Keratinocyte (primary cell): ENCODE data around the gene TAS2R46. TPM values are rescaled to one million over a fixed set of nuclear protein-coding genes. Genes with fewer than 3 reads are reported as not detected.

Experiments used
- DNase-seq: peaks from one replicate; pipeline ENCODE4 v3.0.0-alpha.2; 2011; ENCODE audit warnings: low read depth, missing footprints, low spot score
- FAIRE-seq: peaks from 2 replicates; lab custom pipeline; 2011; peaks lifted over from hg19 to GRCh38; lab: Jason Lieb, UNC
- H2AFZ ChIP-seq: 2 replicates; pipeline ENCODE4 v1.6.0; 2012; ENCODE audit warnings: low read length, control low read depth, inconsistent platforms; ENCODE audit not compliant: control insufficient read depth
- H3K27ac ChIP-seq: 2 replicates; pipeline ENCODE4 v1.5.1; 2011; ENCODE audit warnings: low read length; ENCODE audit not compliant: control insufficient read depth, insufficient read depth
- H3K27me3 ChIP-seq: 3 replicates; pipeline ENCODE4 v1.6.0; 2011; ENCODE audit warnings: low read length; ENCODE audit not compliant: control insufficient read depth, insufficient read depth; ENCODE audit errors: extremely low read depth
- H3K36me3 ChIP-seq, 2 experiments: 2 replicates in 1 of 2; 3 replicates in 1 of 2; pipeline ENCODE4 v1.5.1; 2011; ENCODE audit warnings: low read length in 2 of 2, mild to moderate bottlenecking in 1 of 2; ENCODE audit not compliant: control insufficient read depth in 2 of 2, insufficient read depth in 2 of 2; ENCODE audit errors: extremely low read depth in 1 of 2
- H3K4me1 ChIP-seq: 3 replicates; pipeline ENCODE4 v1.5.1; 2011; ENCODE audit warnings: low read length; ENCODE audit not compliant: control insufficient read depth, insufficient read depth; ENCODE audit errors: extremely low read depth
- H3K4me2 ChIP-seq: 3 replicates; pipeline ENCODE4 v1.6.0; 2011; ENCODE audit warnings: low read depth, low read length; ENCODE audit not compliant: control insufficient read depth, insufficient read depth; ENCODE audit errors: extremely low read depth
- H3K4me3 ChIP-seq, 3 experiments: fragments of 200-600 bp in 1 of 3; sonication (generic) in 1 of 3; 2 replicates in 2 of 3; 3 replicates in 1 of 3; pipeline ENCODE4 v1.5.1; 2011 to 2016; ENCODE audit warnings: low read length in 3 of 3, mild to moderate bottlenecking in 3 of 3, control low read depth in 2 of 3, inconsistent platforms in 1 of 3, low read depth in 1 of 3, mixed read lengths in 1 of 3, mixed run types in 1 of 3, moderate library complexity in 1 of 3; ENCODE audit not compliant: control insufficient read depth in 2 of 3, insufficient read depth in 2 of 3; ENCODE audit errors: extremely low read depth in 1 of 3
- H3K79me2 ChIP-seq: 2 replicates; pipeline ENCODE4 v1.6.0; 2012; ENCODE audit warnings: low read length; ENCODE audit not compliant: control insufficient read depth, insufficient read depth
- H3K9ac ChIP-seq: 3 replicates; pipeline ENCODE4 v1.6.0; 2011; ENCODE audit warnings: low read length; ENCODE audit not compliant: control insufficient read depth, insufficient read depth; ENCODE audit errors: extremely low read depth
- H3K9me1 ChIP-seq: 3 replicates; pipeline ENCODE4 v1.6.0; 2011; ENCODE audit warnings: low read length; ENCODE audit not compliant: control insufficient read depth, insufficient read depth; ENCODE audit errors: extremely low read depth
- H3K9me3 ChIP-seq: 2 replicates; pipeline ENCODE4 v1.5.1; 2012; ENCODE audit warnings: low read depth, low read length; ENCODE audit not compliant: control insufficient read depth
- H4K20me1 ChIP-seq: 3 replicates; pipeline ENCODE4 v1.6.0; 2011; ENCODE audit warnings: low read length; ENCODE audit not compliant: control insufficient read depth, insufficient read depth; ENCODE audit errors: extremely low read depth
- CTCF ChIP-seq, 3 experiments: IDR thresholded peaks in 1 of 3; conservative IDR thresholded peaks in 1 of 3; optimal IDR thresholded peaks in 1 of 3; 2 replicates in 2 of 3; 3 replicates in 1 of 3; pipeline versions ENCODE3 to v1.5.1; 2011; ENCODE audit warnings: low read length in 3 of 3, mild to moderate bottlenecking in 3 of 3, moderate library complexity in 2 of 3, control low read depth in 1 of 3, inconsistent platforms in 1 of 3; ENCODE audit not compliant: insufficient read depth in 2 of 3; ENCODE audit errors: extremely low read depth in 1 of 3
- EZH2 ChIP-seq: IDR thresholded peaks from one replicate; pipeline ENCODE4 v1.6.1; 2012; ENCODE audit warnings: inconsistent platforms, mild to moderate bottlenecking, low read length, moderate library complexity
- dilution Hi-C: fragments of 300-500 bp; cut with MboI; formaldehyde crosslinking; loops from one replicate; pipeline ENCODE4 v1.7.0; 2020; ENCODE audit warnings: low sequenced_read_pairs; ENCODE audit not compliant: extremely low pct_ligation_motif_present
- polyA plus RNA-seq, 5 experiments: library from polyadenylated mRNA; depleted of rRNA in 3 of 5; stranded (reverse) in 3 of 5; stranded (forward) in 1 of 5; unstranded in 1 of 5; fragments of >200 nt; gene quantifications; 1 replicate in 1 of 5; 2 replicates in 3 of 5; 3 replicates in 1 of 5; pipeline versions ENCODE4 v1.2.1 to v1.2.3, GENCODE V29; 2011 to 2012; ENCODE audit warnings: missing spikeins in 2 of 5, low read depth in 1 of 5, low replicate concordance in 1 of 5

The TAS2R46 gene
- polyA plus RNA-seq, 1 donor (not counting 4 experiments of a cell fraction or from before 2014, with no cell fraction given), result 0.10 TPM

DNA sequence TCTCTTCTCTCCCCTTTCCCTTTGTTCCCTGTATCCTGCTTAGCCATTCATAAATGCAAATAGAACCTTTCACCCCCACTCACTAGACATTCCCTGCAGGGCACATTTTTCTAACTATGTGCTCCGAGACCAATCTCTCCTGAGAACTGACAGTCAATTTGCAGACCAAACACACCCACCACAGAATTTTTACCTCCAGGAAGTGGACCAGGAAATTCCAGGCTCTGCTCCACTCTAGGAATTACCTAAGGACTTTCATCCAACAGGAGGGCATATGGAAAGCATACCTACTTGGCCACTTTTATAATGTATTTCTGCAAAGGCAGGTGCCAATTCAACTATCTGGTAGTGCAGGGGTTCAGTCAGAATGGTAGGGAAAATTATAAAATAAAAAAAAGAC lies 8.9 kb upstream of the TAS2R46 start:
- Histone ChIP-seq H3K9me1 (no peaks in the 10 kb centered on the region), H3K79me2 (no peaks in the 10 kb centered on the region), H3K9ac (no peak overlapping the region), H3K27ac (no peak overlapping the region), H3K4me2 (no peak overlapping the region), H4K20me1 (no peaks in the 10 kb centered on the region), H2AFZ (no peak overlapping the region), H3K36me3 (no peaks in the 10 kb centered on the region), H3K9me3 (no peaks in the 10 kb centered on the region), H3K27me3 (no peaks in the 10 kb centered on the region), H3K4me3 (no peak overlapping the region), H3K4me1 (no peaks in the 10 kb centered on the region)
- dilution Hi-C loops, result no loop called here
- no peak for DNase-seq
- FAIRE-seq, result no peak
- TF ChIP-seq EZH2 (no peak), CTCF (optimal IDR thresholded peaks at IDR 0.05 in 1 of 3, IDR thresholded peaks at IDR 0.05 in 1 of 3, conservative IDR thresholded peaks at IDR 0.05 in 1 of 3; ENCODE audit: extremely low read depth in 1 of 3, insufficient read depth in 2 of 3, low read length in 3 of 3) (no peak)

- no peak overlapping the region for H3K4me3 ChIP-seq
- H3K36me3 ChIP-seq, result no peaks in the 10 kb centered on the region
- H3K9ac ChIP-seq, result no peak overlapping the region
- no peak overlapping the region for H2AFZ ChIP-seq
- TF ChIP-seq EZH2, result no peak
- no peaks in the 10 kb centered on the region for H3K9me1 ChIP-seq
- dilution Hi-C loops, result no loop called here
- no peaks in the 10 kb centered on the region for H3K79me2 ChIP-seq
- DNase-seq (no peak), FAIRE-seq (no peak)
- H3K4me2 ChIP-seq, result no peak overlapping the region
- no peaks in the 10 kb centered on the region for H3K4me1 ChIP-seq
- H3K27me3 ChIP-seq, result no peaks in the 10 kb centered on the region
- H4K20me1 ChIP-seq, result no peaks in the 10 kb centered on the region
- no peaks in the 10 kb centered on the region for H3K9me3 ChIP-seq
- H3K27ac ChIP-seq, result no peak overlapping the region
Measured at GRCh38 chr12:11069854-11070365, 7.8 kb upstream of the TAS2R46 start.

DNA sequence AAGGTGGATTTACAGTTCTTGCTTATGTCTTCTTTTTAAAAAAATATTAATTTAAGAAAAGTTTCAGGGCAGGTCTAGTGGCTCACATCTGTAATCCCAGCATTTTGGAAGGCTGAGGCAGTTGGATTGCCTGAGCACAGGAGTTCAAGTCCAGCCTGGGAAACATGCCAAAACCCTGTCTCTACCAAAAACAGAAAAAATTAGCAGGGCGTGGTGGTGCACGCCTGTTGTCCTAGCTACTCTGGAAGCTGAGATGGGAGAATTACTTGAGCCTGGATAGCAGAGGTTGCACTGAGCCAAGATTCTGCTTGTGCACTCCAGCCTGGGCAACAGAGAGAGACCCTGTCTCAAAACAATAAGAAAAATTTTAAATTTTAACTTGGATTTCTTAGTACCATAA lies 5.4 kb upstream of the TAS2R46 start:
- H3K9ac ChIP-seq, result no peak overlapping the region
- no peaks in the 10 kb centered on the region for H3K36me3 ChIP-seq
- no peaks in the 10 kb centered on the region for H3K27me3 ChIP-seq
- H3K79me2 ChIP-seq, result no peaks in the 10 kb centered on the region
- H3K4me3 ChIP-seq, result no peak overlapping the region
- H3K4me1 ChIP-seq, result no peaks in the 10 kb centered on the region
- no peak for FAIRE-seq
- no peak overlapping the region for H2AFZ ChIP-seq
- no peaks in the 10 kb centered on the region for H4K20me1 ChIP-seq
- no peaks in the 10 kb centered on the region for H3K9me3 ChIP-seq
- H3K4me2 ChIP-seq, result no peak overlapping the region
- TF ChIP-seq CTCF (optimal IDR thresholded peaks at IDR 0.05 in 1 of 3, IDR thresholded peaks at IDR 0.05 in 1 of 3, conservative IDR thresholded peaks at IDR 0.05 in 1 of 3; ENCODE audit: extremely low read depth in 1 of 3, insufficient read depth in 2 of 3, low read length in 3 of 3), result no peak
- TF ChIP-seq EZH2, result no peak
- no peak overlapping the region for H3K27ac ChIP-seq
- no peak for DNase-seq
- dilution Hi-C loops, result no loop called here
- H3K9me1 ChIP-seq, result no peaks in the 10 kb centered on the region
